GM12874 (cell line): Measurements from ENCODE around the gene AKT3.

Source experiments
- CTCF ChIP-seq: IDR thresholded peaks from 2 replicates; pipeline ENCODE4 v1.5.1; 2011; ENCODE audit warnings: low read depth, mild to moderate bottlenecking, control low read depth, low read length, moderate library complexity; ENCODE audit not compliant: insufficient read depth

The AKT3 gene

GRCh38 chr1:243561588-243562319 is 288.3 kb downstream of the AKT3 start:
- no peak for TF ChIP-seq CTCF

- no peak for TF ChIP-seq CTCF
Observed at GRCh38 chr1:243559575-243560162, 290.4 kb downstream of the AKT3 start.

GRCh38 chr1:243558576-243558975 is 291.5 kb downstream of the AKT3 start:
- TF ChIP-seq CTCF = no peak

GRCh38 chr1:243557866-243558265 is 292.2 kb downstream of the AKT3 start:
- no peak for TF ChIP-seq CTCF

- no peak for TF ChIP-seq CTCF
Observed at GRCh38 chr1:243554686-243555085, 295.4 kb downstream of the AKT3 start.

DNA sequence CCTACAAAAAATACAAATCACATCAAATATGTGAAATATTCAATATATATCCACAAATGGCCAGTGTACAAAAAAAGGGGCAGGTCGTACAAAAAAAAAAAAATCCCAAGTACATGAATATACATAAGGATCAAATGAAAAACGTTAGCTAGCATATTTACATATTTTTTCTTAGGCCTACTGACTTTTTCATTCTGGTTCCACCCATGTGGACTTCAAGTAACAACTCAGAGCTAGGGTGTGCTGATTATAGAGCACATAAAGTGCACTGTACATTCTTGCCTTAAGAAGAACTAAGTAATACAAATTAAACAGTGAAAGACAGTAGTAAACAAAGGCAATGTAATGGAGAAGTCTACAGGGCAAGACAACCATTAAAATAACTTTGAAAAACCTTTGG is 297.0 kb downstream of the AKT3 start:
- TF ChIP-seq CTCF = no peak

DNA sequence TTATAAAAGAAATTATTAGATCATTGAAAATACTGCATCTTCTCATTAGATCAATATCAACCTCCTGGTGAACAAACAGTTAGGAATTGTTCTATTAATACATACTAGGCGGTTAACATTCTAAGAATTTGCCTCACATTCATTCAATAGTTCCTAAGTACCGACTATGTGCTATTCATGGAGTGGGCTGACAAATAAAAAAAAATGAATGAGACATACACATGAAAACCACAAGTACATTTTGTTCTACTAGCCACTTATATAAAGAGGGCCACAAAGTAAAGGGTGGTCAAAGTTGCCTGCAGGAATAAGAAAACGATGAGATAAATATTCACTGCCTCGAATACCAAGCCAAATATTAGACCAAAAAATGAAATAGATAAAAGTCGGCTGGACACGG is 299.8 kb downstream of the AKT3 start:
- TF ChIP-seq CTCF = no peak
